Stimulated activated CD8-positive, alpha-beta memory T cell treated with anti-CD3 and anti-CD28 coated beads, Interleukin-12 subunit alpha, Interleukin-12 subunit beta, amount 100 ng/mL, for 4 hours (primary cell): ENCODE results near the gene TIMP4.

Source experiments
- DNase-seq: peaks from one replicate; pipeline ENCODE4 v3.0.0-alpha.2; 2020; ENCODE audit warnings: low read depth

The TIMP4 gene

GRCh38 chr3:12185172-12185710 is 26.5 kb upstream of the TIMP4 start:
- DNase-seq: no peak

- DNase-seq: no peak
Observed at GRCh38 chr3:12184541-12184940, 25.8 kb upstream of the TIMP4 start.

- DNase-seq: no peak
Observed at GRCh38 chr3:12182687-12183441, 24.2 kb upstream of the TIMP4 start.

DNA sequence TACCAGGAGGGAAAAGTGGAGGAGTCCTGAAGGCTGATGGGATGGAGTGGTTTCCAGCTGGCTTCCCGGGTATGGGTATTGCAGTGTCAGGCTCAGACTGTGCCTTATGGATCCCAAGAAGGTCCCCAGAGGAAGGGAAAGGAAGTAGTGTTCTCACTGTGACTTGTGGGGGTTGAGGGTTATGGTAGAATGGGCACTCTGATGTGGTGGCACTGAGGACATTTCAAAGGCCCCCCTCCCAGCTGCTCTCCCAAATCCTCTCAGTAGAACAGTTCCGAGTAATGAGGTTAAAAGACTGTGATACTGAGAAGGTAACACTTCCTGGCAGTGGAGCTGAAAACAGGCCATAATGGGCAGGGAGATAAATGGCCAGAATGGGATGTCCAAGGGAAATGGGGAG is 23.1 kb upstream of the TIMP4 start:
- DNase-seq: no peak

- DNase-seq: no peak
Observed at GRCh38 chr3:12181301-12181700, 22.6 kb upstream of the TIMP4 start.

- no peak for DNase-seq
Observed at GRCh38 chr3:12180631-12181030, 21.9 kb upstream of the TIMP4 start.

- DNase-seq: no peak
Observed at GRCh38 chr3:12180218-12180617, 21.5 kb upstream of the TIMP4 start.

GRCh38 chr3:12179441-12179840 is 20.7 kb upstream of the TIMP4 start:
- DNase-seq: no peak

DNA sequence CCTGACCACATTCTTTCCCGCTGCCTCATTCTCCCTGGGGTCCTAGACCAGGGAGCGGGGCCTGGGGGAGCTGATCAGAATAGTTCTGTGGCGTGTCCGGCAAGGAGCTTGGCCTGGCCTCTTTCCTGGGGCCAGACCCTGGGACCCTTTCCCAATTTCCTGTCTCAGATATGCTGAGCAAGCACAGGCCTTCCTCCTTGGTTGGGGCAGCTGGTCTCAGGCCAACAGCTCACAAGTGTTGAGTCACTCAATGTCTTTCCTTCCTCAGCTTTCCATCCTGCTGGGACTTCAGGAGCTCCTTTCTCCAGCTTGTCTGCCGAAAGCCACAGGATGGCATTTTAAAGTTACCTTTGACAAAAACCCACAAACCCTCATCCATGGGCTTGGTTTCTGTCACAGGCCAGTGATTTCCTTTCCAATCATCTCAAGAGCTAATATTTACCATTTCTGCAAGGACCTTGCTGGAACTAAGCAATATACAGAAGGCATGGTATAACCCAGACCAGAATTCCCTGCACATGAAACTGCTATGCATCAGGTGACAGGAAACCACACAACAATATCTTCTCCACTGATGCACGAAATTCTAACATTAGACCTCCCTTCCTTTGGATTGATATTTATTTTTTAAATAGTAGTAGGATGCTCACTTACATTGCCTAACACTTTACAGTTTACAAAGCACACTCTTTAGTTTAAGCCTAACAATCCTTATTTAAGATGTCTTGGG is 19.5 kb upstream of the TIMP4 start:
- DNase-seq: no peak

DNA sequence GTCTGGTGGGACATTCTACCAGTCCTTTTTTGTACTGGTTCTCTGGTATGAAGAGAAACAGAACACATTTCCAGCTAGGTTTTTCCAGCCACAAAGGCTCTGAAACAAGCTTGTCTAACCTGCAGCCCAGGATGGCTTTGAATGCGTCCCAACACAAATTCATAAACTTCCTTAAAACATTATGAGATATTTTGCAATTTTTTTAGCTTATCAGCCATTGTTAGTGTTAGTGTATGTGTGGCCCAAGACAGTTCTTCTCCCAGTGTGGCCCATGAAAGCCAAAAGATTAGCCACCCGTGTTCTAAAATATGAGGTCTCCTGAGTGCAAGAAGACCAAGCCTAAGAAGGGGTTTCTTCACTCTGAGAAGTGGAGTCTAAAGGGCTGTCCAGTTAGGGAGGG is 18.4 kb upstream of the TIMP4 start:
- no peak for DNase-seq

DNA sequence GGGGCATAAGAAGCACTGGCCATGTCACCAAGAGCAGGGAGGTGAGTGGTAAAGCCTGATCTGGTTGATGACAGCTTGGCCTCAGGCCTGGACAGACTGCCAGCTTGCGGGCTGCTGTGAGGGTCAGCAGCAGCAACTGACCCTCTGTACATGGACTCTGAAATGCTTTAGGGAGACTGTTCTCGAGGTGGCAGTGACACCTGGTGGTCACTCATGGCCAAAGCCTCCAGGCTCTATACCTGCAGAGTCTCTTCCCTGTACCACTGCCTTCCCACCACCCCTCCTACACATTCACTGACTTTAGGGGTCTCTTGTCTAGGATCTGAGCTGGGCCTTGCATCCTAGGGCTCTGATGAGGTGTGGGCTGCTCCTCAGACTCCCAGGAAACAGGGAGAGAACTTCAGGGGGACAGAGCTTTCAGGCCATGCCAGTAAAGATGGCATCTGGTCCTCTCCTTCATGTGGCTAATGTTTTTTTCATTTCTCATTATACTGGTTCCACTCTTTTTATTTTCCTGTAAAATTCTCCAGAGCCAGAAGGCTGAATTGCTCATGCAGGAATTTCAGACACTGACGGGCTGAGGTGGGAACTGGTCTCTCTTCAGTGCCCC is 17.2 kb upstream of the TIMP4 start:
- DNase-seq: no peak

DNA sequence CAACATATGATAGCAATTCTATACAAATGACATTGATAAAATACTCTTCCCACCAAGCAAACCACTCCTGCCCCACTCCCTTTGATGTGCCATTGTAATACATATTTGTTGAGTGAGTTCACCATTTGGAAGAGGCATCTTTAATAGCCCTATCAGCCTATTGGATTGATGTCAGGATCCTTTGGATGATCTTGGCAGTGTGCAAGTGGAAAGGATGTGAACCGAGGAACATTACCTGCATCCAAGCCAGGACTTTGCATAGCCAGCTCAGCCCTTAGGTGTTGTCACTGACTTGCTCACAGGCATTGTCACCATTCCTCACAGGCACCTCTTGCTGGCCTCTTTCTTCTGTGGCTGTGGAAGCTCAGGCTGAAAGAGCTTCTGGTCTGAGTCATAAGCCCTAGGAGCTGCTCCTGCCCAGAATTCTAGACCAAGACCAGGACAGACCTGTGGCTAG is 16.5 kb upstream of the TIMP4 start:
- no peak for DNase-seq

DNA sequence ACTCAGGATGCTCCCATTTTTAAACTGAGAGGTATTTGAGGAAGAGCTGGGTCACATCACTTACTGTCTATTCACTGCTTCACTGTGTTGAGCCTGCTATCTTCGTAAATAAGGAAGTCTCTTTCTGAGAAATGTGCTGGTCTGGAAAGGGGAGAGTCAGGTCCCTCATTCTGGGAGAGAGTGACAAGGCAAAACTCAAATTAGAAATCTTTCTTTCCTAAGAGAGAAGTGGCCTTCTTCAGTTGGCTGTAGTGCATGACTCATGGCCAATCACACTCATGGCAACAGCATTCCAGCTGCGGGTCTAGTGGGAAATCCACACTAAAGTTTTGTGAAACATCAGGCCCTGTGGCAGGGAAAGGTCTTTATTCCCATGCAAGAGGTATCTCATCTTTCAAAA is 11.5 kb upstream of the TIMP4 start:
- DNase-seq: no peak

DNA sequence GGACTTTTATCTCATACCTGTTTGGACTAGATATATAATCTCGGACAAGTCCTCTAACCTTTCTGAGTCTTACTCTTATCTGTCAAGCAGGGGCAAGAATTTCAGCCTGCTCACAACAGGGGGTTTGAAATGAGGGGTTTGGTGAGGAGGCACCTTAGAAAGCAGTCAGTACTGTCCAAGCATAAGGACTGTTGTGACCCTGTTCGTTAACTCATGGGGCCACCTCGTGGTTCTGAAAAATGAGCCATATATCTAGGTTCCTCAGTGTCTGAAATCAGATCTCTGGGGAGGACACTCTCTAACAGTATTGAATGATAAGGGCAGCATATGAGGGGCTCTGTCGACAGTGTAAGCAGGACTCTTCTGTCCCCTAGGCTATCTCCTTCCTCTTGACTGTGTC is 7.2 kb upstream of the TIMP4 start:
- no peak for DNase-seq

- DNase-seq: no peak
Observed at GRCh38 chr3:12159227-12159601, 502 bp upstream of the TIMP4 start.

- DNase-seq: no peak
Observed at GRCh38 chr3:12157026-12157425, 1.7 kb downstream of the TIMP4 start.

DNA sequence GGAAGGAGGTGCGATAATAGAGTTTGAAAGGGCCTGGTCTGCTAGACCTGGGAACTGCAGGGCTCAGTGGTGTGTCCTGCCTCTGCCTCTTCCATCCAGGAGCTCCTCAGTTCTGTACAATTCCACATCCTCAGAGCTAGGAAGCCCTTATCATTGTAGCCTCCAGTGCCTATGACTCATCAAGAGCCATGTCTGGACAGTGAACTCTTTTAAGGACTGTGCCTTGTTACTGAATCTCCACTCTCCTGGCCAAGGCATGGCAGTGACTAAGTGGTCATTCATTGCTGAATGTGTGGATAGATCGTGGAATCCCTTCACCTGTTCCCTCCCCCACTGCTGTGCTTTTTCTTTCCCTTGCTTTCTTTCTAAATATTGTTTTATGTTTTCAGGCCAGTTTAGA is 2.9 kb downstream of the TIMP4 start:
- DNase-seq: no peak

DNA sequence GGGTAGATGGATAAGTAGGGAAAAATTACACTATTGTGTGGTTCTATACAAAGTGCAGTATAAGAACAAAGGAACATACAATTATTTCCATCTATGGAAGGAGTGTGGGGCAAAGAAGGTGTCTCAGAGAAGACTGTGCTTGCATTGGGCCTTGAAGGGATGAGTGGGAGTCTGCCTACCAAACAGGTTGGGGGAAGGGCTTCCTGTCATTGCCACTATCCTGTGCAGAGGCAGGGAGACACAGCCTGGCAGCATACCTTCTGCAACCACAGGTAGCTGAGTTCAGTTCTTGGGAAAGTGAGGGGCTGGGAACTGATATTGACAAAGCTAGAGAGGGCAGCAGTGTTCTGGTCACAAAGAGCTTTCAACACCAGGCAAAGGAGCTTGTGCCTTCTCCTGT is 3.4 kb downstream of the TIMP4 start:
- no peak for DNase-seq

GRCh38 chr3:12154151-12154550 is 4.6 kb downstream of the TIMP4 start:
- DNase-seq: no peak

- DNase-seq: no peak
Observed at GRCh38 chr3:12150112-12150511, 8.6 kb downstream of the TIMP4 start.

DNA sequence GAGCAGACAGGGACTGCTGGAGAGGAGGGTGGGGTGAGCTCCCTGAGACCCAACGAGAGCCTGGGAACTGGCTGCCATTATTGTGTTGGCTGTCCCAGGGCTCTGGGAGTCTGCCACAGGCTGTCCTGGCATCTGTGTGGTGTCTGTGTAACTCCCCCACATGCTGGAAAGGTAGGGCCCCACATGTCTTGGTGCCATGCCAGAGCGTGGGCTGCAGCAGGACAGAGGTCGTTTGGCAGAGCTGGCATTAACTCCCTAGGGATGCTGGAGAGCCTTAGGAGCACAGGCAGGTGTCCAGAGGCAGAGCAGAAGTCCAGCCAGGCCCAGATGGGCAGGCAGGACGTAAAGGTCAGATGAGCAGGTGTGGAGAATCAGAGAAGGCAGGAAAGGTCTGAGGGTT is 9.7 kb downstream of the TIMP4 start:
- DNase-seq: no peak

- DNase-seq: no peak
Observed at GRCh38 chr3:12148183-12148940, 10.3 kb downstream of the TIMP4 start.
